HCT116 (cell line): Measurements from ENCODE around the gene RPLP2.

Experiments used
- RAD21 ChIP-seq: IDR thresholded peaks from 2 replicates; pipeline ENCODE4 v1.6.1; 2012; ENCODE audit warnings: low read depth, mild to moderate bottlenecking
- SP1 ChIP-seq: IDR thresholded peaks from 2 replicates; pipeline ENCODE4 v1.6.1; 2012; ENCODE audit warnings: low read depth
- TF ChIP-seq, protein P1 (sequence below): IDR thresholded peaks from 2 replicates; pipeline ENCODE4 v1.6.1; 2012; ENCODE audit warnings: low read depth
- TF ChIP-seq, protein P2 (sequence below), 3 experiments: fragments of 200-600 bp in 1 of 3; sonication (generic) in 1 of 3; IDR thresholded peaks in 2 of 3; conservative IDR thresholded peaks in 1 of 3; 2 replicates each; pipeline ENCODE4 v1.5.1; 2012 to 2017; ENCODE audit warnings: low read depth in 2 of 3, low read length in 2 of 3, antibody characterized with exemption in 1 of 3, borderline replicate concordance in 1 of 3, control low read depth in 1 of 3, mild to moderate bottlenecking in 1 of 3, mixed read lengths in 1 of 3, mixed run types in 1 of 3, moderate library complexity in 1 of 3; ENCODE audit not compliant: insufficient read depth in 1 of 3

DNA sequence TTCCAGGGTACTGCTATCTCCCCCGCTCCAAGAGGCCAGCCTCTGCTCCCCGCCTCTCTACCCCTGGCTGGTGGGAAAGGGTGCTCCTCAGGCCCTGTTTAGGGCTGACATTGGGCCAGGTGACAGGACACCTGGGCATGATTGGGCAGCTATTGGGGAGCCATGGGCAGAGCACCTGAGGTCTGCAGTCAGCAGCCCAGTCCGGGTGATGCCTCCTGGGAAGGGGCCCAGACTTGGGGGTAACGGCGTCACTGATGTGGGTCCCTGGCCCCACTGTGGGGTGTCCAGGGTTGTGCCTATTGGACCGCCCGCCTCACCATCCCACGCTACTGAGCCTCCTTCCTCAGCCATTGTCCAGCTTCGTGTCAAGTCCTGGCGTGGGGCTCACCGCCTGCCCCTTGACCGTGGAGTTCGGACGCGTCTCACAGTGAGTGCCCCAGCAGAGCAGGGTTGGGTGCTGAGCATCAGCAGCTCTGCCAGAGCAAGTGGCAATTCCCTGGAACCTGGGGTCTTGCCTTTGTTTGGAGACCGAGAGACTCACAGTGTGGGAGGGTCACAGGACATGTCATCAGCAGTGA is 29.7 kb upstream of the RPLP2 start:
- TF ChIP-seq, protein P1, sequence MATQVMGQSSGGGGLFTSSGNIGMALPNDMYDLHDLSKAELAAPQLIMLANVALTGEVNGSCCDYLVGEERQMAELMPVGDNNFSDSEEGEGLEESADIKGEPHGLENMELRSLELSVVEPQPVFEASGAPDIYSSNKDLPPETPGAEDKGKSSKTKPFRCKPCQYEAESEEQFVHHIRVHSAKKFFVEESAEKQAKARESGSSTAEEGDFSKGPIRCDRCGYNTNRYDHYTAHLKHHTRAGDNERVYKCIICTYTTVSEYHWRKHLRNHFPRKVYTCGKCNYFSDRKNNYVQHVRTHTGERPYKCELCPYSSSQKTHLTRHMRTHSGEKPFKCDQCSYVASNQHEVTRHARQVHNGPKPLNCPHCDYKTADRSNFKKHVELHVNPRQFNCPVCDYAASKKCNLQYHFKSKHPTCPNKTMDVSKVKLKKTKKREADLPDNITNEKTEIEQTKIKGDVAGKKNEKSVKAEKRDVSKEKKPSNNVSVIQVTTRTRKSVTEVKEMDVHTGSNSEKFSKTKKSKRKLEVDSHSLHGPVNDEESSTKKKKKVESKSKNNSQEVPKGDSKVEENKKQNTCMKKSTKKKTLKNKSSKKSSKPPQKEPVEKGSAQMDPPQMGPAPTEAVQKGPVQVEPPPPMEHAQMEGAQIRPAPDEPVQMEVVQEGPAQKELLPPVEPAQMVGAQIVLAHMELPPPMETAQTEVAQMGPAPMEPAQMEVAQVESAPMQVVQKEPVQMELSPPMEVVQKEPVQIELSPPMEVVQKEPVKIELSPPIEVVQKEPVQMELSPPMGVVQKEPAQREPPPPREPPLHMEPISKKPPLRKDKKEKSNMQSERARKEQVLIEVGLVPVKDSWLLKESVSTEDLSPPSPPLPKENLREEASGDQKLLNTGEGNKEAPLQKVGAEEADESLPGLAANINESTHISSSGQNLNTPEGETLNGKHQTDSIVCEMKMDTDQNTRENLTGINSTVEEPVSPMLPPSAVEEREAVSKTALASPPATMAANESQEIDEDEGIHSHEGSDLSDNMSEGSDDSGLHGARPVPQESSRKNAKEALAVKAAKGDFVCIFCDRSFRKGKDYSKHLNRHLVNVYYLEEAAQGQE: no peak
- TF ChIP-seq, protein P2, sequence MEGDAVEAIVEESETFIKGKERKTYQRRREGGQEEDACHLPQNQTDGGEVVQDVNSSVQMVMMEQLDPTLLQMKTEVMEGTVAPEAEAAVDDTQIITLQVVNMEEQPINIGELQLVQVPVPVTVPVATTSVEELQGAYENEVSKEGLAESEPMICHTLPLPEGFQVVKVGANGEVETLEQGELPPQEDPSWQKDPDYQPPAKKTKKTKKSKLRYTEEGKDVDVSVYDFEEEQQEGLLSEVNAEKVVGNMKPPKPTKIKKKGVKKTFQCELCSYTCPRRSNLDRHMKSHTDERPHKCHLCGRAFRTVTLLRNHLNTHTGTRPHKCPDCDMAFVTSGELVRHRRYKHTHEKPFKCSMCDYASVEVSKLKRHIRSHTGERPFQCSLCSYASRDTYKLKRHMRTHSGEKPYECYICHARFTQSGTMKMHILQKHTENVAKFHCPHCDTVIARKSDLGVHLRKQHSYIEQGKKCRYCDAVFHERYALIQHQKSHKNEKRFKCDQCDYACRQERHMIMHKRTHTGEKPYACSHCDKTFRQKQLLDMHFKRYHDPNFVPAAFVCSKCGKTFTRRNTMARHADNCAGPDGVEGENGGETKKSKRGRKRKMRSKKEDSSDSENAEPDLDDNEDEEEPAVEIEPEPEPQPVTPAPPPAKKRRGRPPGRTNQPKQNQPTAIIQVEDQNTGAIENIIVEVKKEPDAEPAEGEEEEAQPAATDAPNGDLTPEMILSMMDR (IDR thresholded peaks at IDR 0.05 in 2 of 3, conservative IDR thresholded peaks at IDR 0.05 in 1 of 3; ENCODE audit: borderline replicate concordance in 1 of 3, insufficient read depth in 1 of 3, low read depth in 2 of 3, low read length in 2 of 3): no peak
- TF ChIP-seq RAD21: no peak
- no peak for TF ChIP-seq SP1
